ENCODE data around the gene NDUFS2. TPM values are rescaled to one million over a fixed set of nuclear protein-coding genes. Genes with fewer than 3 reads are reported as not detected.
A peak's percentile ranks its signal among the peaks of the same experiment; 100 is the strongest.

The NDUFS2 gene
- total RNA-seq, 4 donors from 2014 or later = 68.5 to 131 (median 122) TPM

- intact Hi-C loops (cut with DNase I) = loop anchor here (5.0 kb wide), 1 partner anchor 82 kb away; the partner anchor contains the start of gene MPZ
- no peak for TF ChIP-seq EP300 (IDR thresholded peaks at IDR 0.05)
- no peak for TF ChIP-seq CTCF (IDR thresholded peaks at IDR 0.05)
- TF ChIP-seq POLR2A (IDR thresholded peaks at IDR 0.05; ENCODE audit: low read depth) = no peak
- no peak for TF ChIP-seq POLR2AphosphoS5 (IDR thresholded peaks at IDR 0.05)
- Histone ChIP-seq H3K4me1 (peaks cover 26 to 30% (median 27%) of the 10 kb centered on the region in 4 donors), H3K27ac (replicated peaks in 1 of 4) (peak overlapping the region; percentile 77 to 88 (median 80)), H3K9me3 (no peaks in the 10 kb centered on the region), H3K27me3 (no peaks in the 10 kb centered on the region), H3K36me3 (peaks cover 15 to 27% (median 23%) of the 10 kb centered on the region in 4 donors), H3K4me3 (peak overlapping the region in 3 of 4 donors; percentile 27 to 82 (median 71))
- DNase-seq (ENCODE audit: extremely low spot score) = no peak
- 70% methylated on average over 7 of the region's 7 CpGs for WGBS
Observed at GRCh38 chr1:161225178-161225533, 23.0 kb downstream of the NDUFS2 start.

GRCh38 chr1:161225534-161226319 is 23.6 kb downstream of the NDUFS2 start, which contains the start of gene TOMM40L:
Gene TOMM40L (plus strand): TSS chr1:161226060. CDS start chr1:161226490, 430 bp downstream.
- H3K27ac ChIP-seq (replicated peaks in 1 of 4) = peak within 1 kb of the TSS; percentile 80 to 88 (median 82)
- peak; percentile 97 for DNase-seq (ENCODE audit: extremely low spot score)
- WGBS = 7% methylated on average over 16 of the region's 16 CpGs
- H3K4me1 ChIP-seq = peaks cover 26 to 30% (median 27%) of the 10 kb centered on the region in 4 donors
- TF ChIP-seq CTCF (IDR thresholded peaks at IDR 0.05) = peak; percentile 46 to 64 (median 59)
- no peak for TF ChIP-seq POLR2A (IDR thresholded peaks at IDR 0.05; ENCODE audit: low read depth)
- TF ChIP-seq POLR2AphosphoS5 (IDR thresholded peaks at IDR 0.05) = peak; percentile 63 to 79
- no peaks in the 10 kb centered on the region for H3K9me3 ChIP-seq
- H3K27me3 ChIP-seq = no peaks in the 10 kb centered on the region
- intact Hi-C loops (cut with DNase I) = loop anchor here (2.0 to 5.0 kb wide), 3 partner anchors 65 to 157 kb away; partner anchors contain the start of gene MPZ
- H3K4me3 ChIP-seq = peak within 1 kb of the TSS; percentile 71 to 90 (median 80)
- peaks cover 20 to 33% (median 28%) of the 10 kb centered on the region in 4 donors for H3K36me3 ChIP-seq

- Histone ChIP-seq H3K27me3 (no peaks in the 10 kb centered on the region), H3K27ac (replicated peaks in 1 of 4) (peak overlapping the region; percentile 80 to 88 (median 82)), H3K4me1 (peaks cover 26 to 30% (median 27%) of the 10 kb centered on the region in 4 donors), H3K36me3 (peaks cover 20 to 35% (median 32%) of the 10 kb centered on the region in 4 donors), H3K4me3 (peak overlapping the region; percentile 71 to 90 (median 80)), H3K9me3 (no peaks in the 10 kb centered on the region)
- WGBS = 4% methylated on average over 11 of the region's 15 CpGs
- DNase-seq (ENCODE audit: extremely low spot score) = no peak
- intact Hi-C loops (cut with DNase I) = loop anchor here (2.0 to 5.0 kb wide), 3 partner anchors 64 to 156 kb away; partner anchors contain the start of gene MPZ
- no peak for TF ChIP-seq EP300 (IDR thresholded peaks at IDR 0.05)
- TF ChIP-seq CTCF (IDR thresholded peaks at IDR 0.05) = no peak
- TF ChIP-seq POLR2A (IDR thresholded peaks at IDR 0.05; ENCODE audit: low read depth) = no peak
- TF ChIP-seq POLR2AphosphoS5 (IDR thresholded peaks at IDR 0.05) = no peak
Observed at GRCh38 chr1:161226320-161226711, 24.1 kb downstream of the NDUFS2 start.

GRCh38 chr1:161226759-161227158 is 24.6 kb downstream of the NDUFS2 start:
- DNase-seq (ENCODE audit: extremely low spot score) = no peak
- H3K4me3 ChIP-seq = peak overlapping the region; percentile 71 to 90 (median 80)
- intact Hi-C loops (cut with DNase I) = loop anchor here (2.0 to 5.0 kb wide), 3 partner anchors 64 to 156 kb away; partner anchors contain the start of gene MPZ
- 36% methylated on average over 3 of the region's 3 CpGs for WGBS
- no peaks in the 10 kb centered on the region for H3K27me3 ChIP-seq
- H3K36me3 ChIP-seq = peaks cover 20 to 35% (median 32%) of the 10 kb centered on the region in 4 donors
- no peak for TF ChIP-seq POLR2AphosphoS5 (IDR thresholded peaks at IDR 0.05)
- TF ChIP-seq POLR2A (IDR thresholded peaks at IDR 0.05; ENCODE audit: low read depth) = no peak
- TF ChIP-seq EP300 (IDR thresholded peaks at IDR 0.05) = no peak
- TF ChIP-seq CTCF (IDR thresholded peaks at IDR 0.05) = no peak
- peak overlapping the region; percentile 80 to 88 (median 82) for H3K27ac ChIP-seq (replicated peaks in 1 of 4)
- H3K9me3 ChIP-seq = no peaks in the 10 kb centered on the region
- H3K4me1 ChIP-seq = peaks cover 26 to 30% (median 27%) of the 10 kb centered on the region in 4 donors
